DND-41 (cell line): ENCODE measurements around the gene TMEM163.

ENCODE experiments used
- EZH2 ChIP-seq: IDR thresholded peaks from 3 replicates; pipeline ENCODE4 v1.6.1; 2012; ENCODE audit warnings: borderline replicate concordance, low read depth, mild to moderate bottlenecking, moderate library complexity, low read length, inconsistent platforms; ENCODE audit not compliant: severe bottlenecking
- TF ChIP-seq, protein P1 (sequence below): IDR thresholded peaks from 2 replicates; pipeline ENCODE4 v1.5.1; 2012; ENCODE audit warnings: borderline replicate concordance, low read length, moderate library complexity, mild to moderate bottlenecking; ENCODE audit not compliant: poor library complexity, severe bottlenecking; ENCODE audit errors: extremely low read depth

- TF ChIP-seq, protein P1, sequence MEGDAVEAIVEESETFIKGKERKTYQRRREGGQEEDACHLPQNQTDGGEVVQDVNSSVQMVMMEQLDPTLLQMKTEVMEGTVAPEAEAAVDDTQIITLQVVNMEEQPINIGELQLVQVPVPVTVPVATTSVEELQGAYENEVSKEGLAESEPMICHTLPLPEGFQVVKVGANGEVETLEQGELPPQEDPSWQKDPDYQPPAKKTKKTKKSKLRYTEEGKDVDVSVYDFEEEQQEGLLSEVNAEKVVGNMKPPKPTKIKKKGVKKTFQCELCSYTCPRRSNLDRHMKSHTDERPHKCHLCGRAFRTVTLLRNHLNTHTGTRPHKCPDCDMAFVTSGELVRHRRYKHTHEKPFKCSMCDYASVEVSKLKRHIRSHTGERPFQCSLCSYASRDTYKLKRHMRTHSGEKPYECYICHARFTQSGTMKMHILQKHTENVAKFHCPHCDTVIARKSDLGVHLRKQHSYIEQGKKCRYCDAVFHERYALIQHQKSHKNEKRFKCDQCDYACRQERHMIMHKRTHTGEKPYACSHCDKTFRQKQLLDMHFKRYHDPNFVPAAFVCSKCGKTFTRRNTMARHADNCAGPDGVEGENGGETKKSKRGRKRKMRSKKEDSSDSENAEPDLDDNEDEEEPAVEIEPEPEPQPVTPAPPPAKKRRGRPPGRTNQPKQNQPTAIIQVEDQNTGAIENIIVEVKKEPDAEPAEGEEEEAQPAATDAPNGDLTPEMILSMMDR = no peak
- no peak for TF ChIP-seq EZH2
Observed at GRCh38 chr2:134455426-134455825, 263.4 kb downstream of the TMEM163 start.
